GM21526 (cell line): ENCODE results near the gene KREMEN2.

Experiments used
- ATAC-seq: cut with Tn5 transposase; IDR thresholded peaks from one replicate; pipeline ENCODE4 v1.9.1; 2021; ENCODE audit warnings: moderate library complexity; ENCODE audit not compliant: unreplicated experiment, low FRiP score

Gene KREMEN2

GRCh38 chr16:3000540-3000939 lies 36.5 kb downstream of the KREMEN2 start:
- no peak for ATAC-seq

- ATAC-seq: no peak
These were observed 37.2 kb downstream of the KREMEN2 start for GRCh38 chr16:3001316-3001715.

GRCh38 chr16:3003582-3004270 lies 39.7 kb downstream of the KREMEN2 start:
- ATAC-seq: peak; percentile 90

GRCh38 chr16:3004319-3004718 lies 40.2 kb downstream of the KREMEN2 start:
- ATAC-seq: no peak

GRCh38 chr16:3004781-3005284 lies 40.8 kb downstream of the KREMEN2 start:
- ATAC-seq: no peak

- ATAC-seq: no peak
These were observed 43.2 kb downstream of the KREMEN2 start for GRCh38 chr16:3007059-3007956.

GRCh38 chr16:3007957-3008689 lies 44.0 kb downstream of the KREMEN2 start:
- no peak for ATAC-seq

- no peak for ATAC-seq
These were observed 44.6 kb downstream of the KREMEN2 start for GRCh38 chr16:3008690-3009037.

- no peak for ATAC-seq
These were observed 45.7 kb downstream of the KREMEN2 start for GRCh38 chr16:3009568-3010390.

GRCh38 chr16:3010510-3010909 lies 46.4 kb downstream of the KREMEN2 start:
- no peak for ATAC-seq

GRCh38 chr16:3012246-3012645 lies 48.2 kb downstream of the KREMEN2 start:
- ATAC-seq: no peak

GRCh38 chr16:3012828-3013420 lies 48.8 kb downstream of the KREMEN2 start, which contains the start of gene CLDN9:
TSS of gene CLDN9 (plus strand) at chr16:3012923. CDS start at chr16:3013363, 440 bp downstream.
- no peak for ATAC-seq

- no peak for ATAC-seq
These were observed 49.4 kb downstream of the KREMEN2 start for GRCh38 chr16:3013491-3013951.

GRCh38 chr16:3013998-3014690 lies 50.1 kb downstream of the KREMEN2 start:
- ATAC-seq: no peak

GRCh38 chr16:3014971-3015370 lies 50.9 kb downstream of the KREMEN2 start:
- no peak for ATAC-seq

- ATAC-seq: no peak
These were observed 51.9 kb downstream of the KREMEN2 start for GRCh38 chr16:3015865-3016521.

GRCh38 chr16:3017344-3017743 lies 53.3 kb downstream of the KREMEN2 start:
- ATAC-seq: no peak
